Loucy (cell line): ENCODE measurements around the gene ATOH7.

Experiments
- H2AFZ ChIP-seq: fragments of 200-600 bp; sonication (generic); 2 replicates; pipeline ENCODE4 v1.6.0; 2016; ENCODE audit warnings: antibody characterized with exemption, mild to moderate bottlenecking, low read length, moderate library complexity
- H3F3A ChIP-seq: fragments of 200-600 bp; 2 replicates; pipeline ENCODE4 v1.6.0; 2016; ENCODE audit warnings: antibody characterized with exemption, low read depth, mild to moderate bottlenecking
- H3K27me3 ChIP-seq: fragments of 200-600 bp; sonication (generic); 2 replicates; pipeline ENCODE4 v1.6.1; 2014; ENCODE audit warnings: low read length, mild to moderate bottlenecking; ENCODE audit not compliant: insufficient read depth, poor library complexity, severe bottlenecking
- H3K36me3 ChIP-seq: fragments of 200-600 bp; sonication (generic); 2 replicates; pipeline ENCODE4 v1.6.1; 2016; ENCODE audit warnings: low read length; ENCODE audit not compliant: insufficient read depth
- H3K4me1 ChIP-seq: fragments of 200-600 bp; sonication (generic); 2 replicates; pipeline ENCODE4 v1.5.1; 2014; ENCODE audit warnings: low read length, mild to moderate bottlenecking; ENCODE audit not compliant: insufficient read depth, poor library complexity, severe bottlenecking
- H3K4me2 ChIP-seq: fragments of 200-600 bp; sonication (generic); 2 replicates; pipeline ENCODE4 v1.6.0; 2014; ENCODE audit warnings: antibody characterized with exemption, low read length, low read depth, mild to moderate bottlenecking; ENCODE audit not compliant: poor library complexity, severe bottlenecking
- H3K4me3 ChIP-seq: fragments of 200-600 bp; sonication (generic); 2 replicates; pipeline ENCODE4 v1.5.1; 2014; ENCODE audit warnings: low read length, mild to moderate bottlenecking, mixed read lengths; ENCODE audit not compliant: poor library complexity, severe bottlenecking
- H3K79me2 ChIP-seq: fragments of 200-600 bp; sonication (generic); 2 replicates; pipeline ENCODE4 v1.6.1; 2014; ENCODE audit warnings: low read length; ENCODE audit not compliant: insufficient read depth
- H3K9ac ChIP-seq: fragments of 200-600 bp; sonication (generic); 2 replicates; pipeline ENCODE4 v1.6.0; 2014; ENCODE audit warnings: mild to moderate bottlenecking, low read depth, low read length, moderate library complexity; ENCODE audit not compliant: poor library complexity, severe bottlenecking
- H3K9me2 ChIP-seq: fragments of 200-600 bp; sonication (generic); replicated peaks from 2 replicates; pipeline ENCODE4 v1.6.1; 2016; ENCODE audit warnings: low read depth, low read length, mixed read lengths
- H3K9me3 ChIP-seq: fragments of 200-600 bp; sonication (generic); 2 replicates; pipeline ENCODE4 v1.6.1; 2014; ENCODE audit warnings: mild to moderate bottlenecking, antibody characterized with exemption, low read length, low read depth; ENCODE audit not compliant: insufficient read depth
- H4K20me1 ChIP-seq: fragments of 200-600 bp; sonication (generic); 2 replicates; pipeline ENCODE4 v1.6.0; 2014; ENCODE audit warnings: antibody characterized with exemption, low read length, mild to moderate bottlenecking; ENCODE audit not compliant: insufficient read depth, poor library complexity, severe bottlenecking
- CTCF ChIP-seq: fragments of 200-600 bp; sonication (generic); conservative IDR thresholded peaks from 2 replicates; pipeline ENCODE4 v1.5.1; 2014; ENCODE audit warnings: mild to moderate bottlenecking, antibody characterized with exemption, low read length
- EZH2phosphoT487 ChIP-seq: fragments of 200-600 bp; IDR thresholded peaks from 2 replicates; pipeline ENCODE4 v1.6.1; 2018; ENCODE audit warnings: antibody characterized with exemption, mild to moderate bottlenecking, moderate library complexity, borderline replicate concordance

The ATOH7 gene

GRCh38 chr10:68237173-68237572, 5.3 kb upstream of the ATOH7 start:
- no peaks in the 10 kb centered on the region for H3K9me3 ChIP-seq

GRCh38 chr10:68235581-68235980, 3.7 kb upstream of the ATOH7 start:
- Histone ChIP-seq H3K36me3 (no peaks in the 10 kb centered on the region), H4K20me1 (no peaks in the 10 kb centered on the region), H3K79me2 (no peaks in the 10 kb centered on the region), H3K4me2 (no peak overlapping the region), H3K9me2 (no peaks in the 10 kb centered on the region), H2AFZ (no peak overlapping the region), H3K4me3 (no peak overlapping the region), H3K9ac (no peak overlapping the region), H3K4me1 (peaks cover 10% of the 10 kb centered on the region), H3K9me3 (no peaks in the 10 kb centered on the region), H3K27me3 (no peaks in the 10 kb centered on the region), H3F3A (no peaks in the 10 kb centered on the region)
- no peak for TF ChIP-seq EZH2phosphoT487
- no peak for TF ChIP-seq CTCF

More at GRCh38 chr10:68237173-68237572, 5.3 kb upstream of the ATOH7 start:
- H3K4me1 ChIP-seq = no peaks in the 10 kb centered on the region
- H3K9me2 ChIP-seq = no peaks in the 10 kb centered on the region
- H3K27me3 ChIP-seq = no peaks in the 10 kb centered on the region
- no peak overlapping the region for H3K4me2 ChIP-seq
- no peak overlapping the region for H2AFZ ChIP-seq
- no peaks in the 10 kb centered on the region for H3K36me3 ChIP-seq
- no peaks in the 10 kb centered on the region for H4K20me1 ChIP-seq
- TF ChIP-seq CTCF (no peak), EZH2phosphoT487 (no peak)
- no peak overlapping the region for H3K9ac ChIP-seq
- H3F3A ChIP-seq = no peaks in the 10 kb centered on the region
- no peaks in the 10 kb centered on the region for H3K79me2 ChIP-seq
- no peak overlapping the region for H3K4me3 ChIP-seq

- Histone ChIP-seq H3K79me2 (no peaks in the 10 kb centered on the region), H3K36me3 (no peaks in the 10 kb centered on the region), H3K9me2 (no peaks in the 10 kb centered on the region), H3K27me3 (no peaks in the 10 kb centered on the region), H3K4me3 (no peak overlapping the region), H3K4me1 (peaks cover 10% of the 10 kb centered on the region), H3K9me3 (no peaks in the 10 kb centered on the region), H2AFZ (no peak overlapping the region), H3K9ac (no peak overlapping the region), H4K20me1 (no peaks in the 10 kb centered on the region), H3K4me2 (no peak overlapping the region), H3F3A (no peaks in the 10 kb centered on the region)
- TF ChIP-seq EZH2phosphoT487 (no peak), CTCF (no peak)
These were observed 3.2 kb upstream of the ATOH7 start for GRCh38 chr10:68235111-68235510.
